NB4 (cell line): ENCODE results near the gene TINCR.

Source experiments
- DNase-seq: peaks from one replicate; pipeline ENCODE4 v3.0.0; 2010; ENCODE audit warnings: low read depth
- H3K4me3 ChIP-seq: one replicate; pipeline ENCODE4 v1.5.1; 2011; ENCODE audit warnings: mild to moderate bottlenecking, low read depth, low read length, moderate library complexity
- CTCF ChIP-seq: IDR thresholded peaks from one replicate; pipeline ENCODE4 v1.5.1; 2012; ENCODE audit warnings: low read depth, low read length
- MAX ChIP-seq: IDR thresholded peaks from 2 replicates; pipeline ENCODE4 v1.6.1; 2011; ENCODE audit warnings: low read depth, low read length
- MYC ChIP-seq: IDR thresholded peaks from 2 replicates; pipeline ENCODE4 v1.6.1; 2011; ENCODE audit warnings: low read depth, low read length
- POLR2A ChIP-seq: IDR thresholded peaks from 2 replicates; pipeline ENCODE4 v1.6.1; 2011; ENCODE audit warnings: mild to moderate bottlenecking; ENCODE audit not compliant: insufficient read length; ENCODE audit errors: extremely low read depth

The TINCR gene

GRCh38 chr19:5590865-5591154 lies 23.1 kb upstream of the TINCR start:
- TF ChIP-seq CTCF: no peak
- TF ChIP-seq MAX: no peak
- no peak for TF ChIP-seq MYC
- no peak for TF ChIP-seq POLR2A
- DNase-seq: no peak
- no peak overlapping the region for H3K4me3 ChIP-seq

- TF ChIP-seq POLR2A: no peak
- no peak for TF ChIP-seq MAX
- no peak for TF ChIP-seq CTCF
- TF ChIP-seq MYC: no peak
- H3K4me3 ChIP-seq: no peak overlapping the region
- no peak for DNase-seq
Measured at GRCh38 chr19:5590151-5590864, 22.6 kb upstream of the TINCR start.

GRCh38 chr19:5588906-5589676 lies 21.3 kb upstream of the TINCR start:
- DNase-seq: no peak
- H3K4me3 ChIP-seq: no peak overlapping the region
- TF ChIP-seq MAX (no peak), CTCF (no peak), MYC (no peak), POLR2A (no peak)

GRCh38 chr19:5588441-5588840 lies 20.7 kb upstream of the TINCR start:
- no peak overlapping the region for H3K4me3 ChIP-seq
- no peak for DNase-seq
- no peak for TF ChIP-seq CTCF
- no peak for TF ChIP-seq MAX
- TF ChIP-seq POLR2A: no peak
- no peak for TF ChIP-seq MYC

GRCh38 chr19:5587661-5588060 lies 19.9 kb upstream of the TINCR start:
- DNase-seq: no peak
- H3K4me3 ChIP-seq: no peak overlapping the region
- no peak for TF ChIP-seq POLR2A
- no peak for TF ChIP-seq CTCF
- no peak for TF ChIP-seq MYC
- no peak for TF ChIP-seq MAX
